Measurements from ENCODE around the gene TSPYL4.

- no peak for TF ChIP-seq GABPA (IDR thresholded peaks at IDR 0.05; ENCODE audit: low read depth)
- TF ChIP-seq, protein P1, sequence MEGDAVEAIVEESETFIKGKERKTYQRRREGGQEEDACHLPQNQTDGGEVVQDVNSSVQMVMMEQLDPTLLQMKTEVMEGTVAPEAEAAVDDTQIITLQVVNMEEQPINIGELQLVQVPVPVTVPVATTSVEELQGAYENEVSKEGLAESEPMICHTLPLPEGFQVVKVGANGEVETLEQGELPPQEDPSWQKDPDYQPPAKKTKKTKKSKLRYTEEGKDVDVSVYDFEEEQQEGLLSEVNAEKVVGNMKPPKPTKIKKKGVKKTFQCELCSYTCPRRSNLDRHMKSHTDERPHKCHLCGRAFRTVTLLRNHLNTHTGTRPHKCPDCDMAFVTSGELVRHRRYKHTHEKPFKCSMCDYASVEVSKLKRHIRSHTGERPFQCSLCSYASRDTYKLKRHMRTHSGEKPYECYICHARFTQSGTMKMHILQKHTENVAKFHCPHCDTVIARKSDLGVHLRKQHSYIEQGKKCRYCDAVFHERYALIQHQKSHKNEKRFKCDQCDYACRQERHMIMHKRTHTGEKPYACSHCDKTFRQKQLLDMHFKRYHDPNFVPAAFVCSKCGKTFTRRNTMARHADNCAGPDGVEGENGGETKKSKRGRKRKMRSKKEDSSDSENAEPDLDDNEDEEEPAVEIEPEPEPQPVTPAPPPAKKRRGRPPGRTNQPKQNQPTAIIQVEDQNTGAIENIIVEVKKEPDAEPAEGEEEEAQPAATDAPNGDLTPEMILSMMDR (IDR thresholded peaks at IDR 0.05; ENCODE audit: insufficient read depth, low read length), result no peak
- TF ChIP-seq POLR2AphosphoS5 (IDR thresholded peaks at IDR 0.05; ENCODE audit: low read depth), result no peak
- no peak for TF ChIP-seq SPI1 (IDR thresholded peaks at IDR 0.05; ENCODE audit: borderline replicate concordance, low read depth)
- TF ChIP-seq, protein P2, sequence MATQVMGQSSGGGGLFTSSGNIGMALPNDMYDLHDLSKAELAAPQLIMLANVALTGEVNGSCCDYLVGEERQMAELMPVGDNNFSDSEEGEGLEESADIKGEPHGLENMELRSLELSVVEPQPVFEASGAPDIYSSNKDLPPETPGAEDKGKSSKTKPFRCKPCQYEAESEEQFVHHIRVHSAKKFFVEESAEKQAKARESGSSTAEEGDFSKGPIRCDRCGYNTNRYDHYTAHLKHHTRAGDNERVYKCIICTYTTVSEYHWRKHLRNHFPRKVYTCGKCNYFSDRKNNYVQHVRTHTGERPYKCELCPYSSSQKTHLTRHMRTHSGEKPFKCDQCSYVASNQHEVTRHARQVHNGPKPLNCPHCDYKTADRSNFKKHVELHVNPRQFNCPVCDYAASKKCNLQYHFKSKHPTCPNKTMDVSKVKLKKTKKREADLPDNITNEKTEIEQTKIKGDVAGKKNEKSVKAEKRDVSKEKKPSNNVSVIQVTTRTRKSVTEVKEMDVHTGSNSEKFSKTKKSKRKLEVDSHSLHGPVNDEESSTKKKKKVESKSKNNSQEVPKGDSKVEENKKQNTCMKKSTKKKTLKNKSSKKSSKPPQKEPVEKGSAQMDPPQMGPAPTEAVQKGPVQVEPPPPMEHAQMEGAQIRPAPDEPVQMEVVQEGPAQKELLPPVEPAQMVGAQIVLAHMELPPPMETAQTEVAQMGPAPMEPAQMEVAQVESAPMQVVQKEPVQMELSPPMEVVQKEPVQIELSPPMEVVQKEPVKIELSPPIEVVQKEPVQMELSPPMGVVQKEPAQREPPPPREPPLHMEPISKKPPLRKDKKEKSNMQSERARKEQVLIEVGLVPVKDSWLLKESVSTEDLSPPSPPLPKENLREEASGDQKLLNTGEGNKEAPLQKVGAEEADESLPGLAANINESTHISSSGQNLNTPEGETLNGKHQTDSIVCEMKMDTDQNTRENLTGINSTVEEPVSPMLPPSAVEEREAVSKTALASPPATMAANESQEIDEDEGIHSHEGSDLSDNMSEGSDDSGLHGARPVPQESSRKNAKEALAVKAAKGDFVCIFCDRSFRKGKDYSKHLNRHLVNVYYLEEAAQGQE (IDR thresholded peaks at IDR 0.05; ENCODE audit: insufficient replicate concordance, low read depth), result no peak
Observed at GRCh38 chr6:116234689-116235088, 19.2 kb downstream of the TSPYL4 start.

Measured in HL-60 (cell line).